ENCODE measurements around the gene BMERB1.

Gene BMERB1

DNA sequence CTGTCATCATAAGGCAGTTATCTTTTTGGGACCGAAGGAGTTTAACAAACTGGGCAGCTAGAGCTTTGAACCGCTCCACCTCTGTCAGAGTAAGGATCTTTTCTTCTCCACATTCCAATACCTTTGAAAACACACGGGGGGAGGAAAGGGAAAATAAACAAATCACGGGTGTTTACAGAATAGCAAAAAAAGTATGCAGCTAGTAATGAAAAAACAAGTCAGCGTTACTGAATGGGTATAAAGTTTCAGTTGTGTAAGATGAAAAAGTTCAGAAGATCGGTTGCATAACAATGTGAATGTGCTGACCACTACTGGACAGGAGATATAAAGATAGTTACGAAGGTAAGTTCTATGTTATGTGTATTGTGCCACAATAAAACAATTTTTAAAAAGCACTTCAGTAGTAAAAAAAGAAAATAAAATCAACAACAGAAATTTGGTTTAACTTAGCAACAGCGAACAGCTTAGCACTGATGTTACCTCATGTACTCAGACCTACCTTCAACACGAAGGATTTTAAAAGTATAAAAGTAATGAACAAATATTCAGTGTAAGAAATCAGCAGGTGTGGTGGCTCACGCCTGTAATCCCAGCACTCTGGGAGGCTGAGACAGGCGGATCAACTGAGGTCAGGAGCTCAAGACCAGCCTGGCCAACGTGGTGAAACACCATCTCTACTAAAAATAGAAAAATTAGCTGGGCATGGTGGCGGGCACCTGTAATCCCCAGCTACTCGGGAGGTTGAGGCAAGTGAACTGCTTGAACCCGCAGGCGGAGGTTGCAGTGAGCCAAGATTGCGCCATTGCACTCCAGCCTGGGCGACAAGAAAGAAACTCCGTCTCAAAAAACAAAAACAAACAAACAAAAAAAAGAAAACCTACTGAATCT lies 174.3 kb downstream of the BMERB1 start:
- POLR2A ChIA-PET: no interaction called here
- no peak for DNase-seq (ENCODE audit: extremely low spot score)
- CTCF ChIA-PET: interaction anchor here (0.8 kb wide), 1 partner anchor 10 kb away, joined by 3 read pairs; no protein-coding TSS in a partner anchor
- TF ChIP-seq, protein P1, sequence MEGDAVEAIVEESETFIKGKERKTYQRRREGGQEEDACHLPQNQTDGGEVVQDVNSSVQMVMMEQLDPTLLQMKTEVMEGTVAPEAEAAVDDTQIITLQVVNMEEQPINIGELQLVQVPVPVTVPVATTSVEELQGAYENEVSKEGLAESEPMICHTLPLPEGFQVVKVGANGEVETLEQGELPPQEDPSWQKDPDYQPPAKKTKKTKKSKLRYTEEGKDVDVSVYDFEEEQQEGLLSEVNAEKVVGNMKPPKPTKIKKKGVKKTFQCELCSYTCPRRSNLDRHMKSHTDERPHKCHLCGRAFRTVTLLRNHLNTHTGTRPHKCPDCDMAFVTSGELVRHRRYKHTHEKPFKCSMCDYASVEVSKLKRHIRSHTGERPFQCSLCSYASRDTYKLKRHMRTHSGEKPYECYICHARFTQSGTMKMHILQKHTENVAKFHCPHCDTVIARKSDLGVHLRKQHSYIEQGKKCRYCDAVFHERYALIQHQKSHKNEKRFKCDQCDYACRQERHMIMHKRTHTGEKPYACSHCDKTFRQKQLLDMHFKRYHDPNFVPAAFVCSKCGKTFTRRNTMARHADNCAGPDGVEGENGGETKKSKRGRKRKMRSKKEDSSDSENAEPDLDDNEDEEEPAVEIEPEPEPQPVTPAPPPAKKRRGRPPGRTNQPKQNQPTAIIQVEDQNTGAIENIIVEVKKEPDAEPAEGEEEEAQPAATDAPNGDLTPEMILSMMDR (IDR thresholded peaks at IDR 0.05; ENCODE audit: control extremely low read depth, extremely low read depth, low read depth, missing control alignments): no peak

DNA sequence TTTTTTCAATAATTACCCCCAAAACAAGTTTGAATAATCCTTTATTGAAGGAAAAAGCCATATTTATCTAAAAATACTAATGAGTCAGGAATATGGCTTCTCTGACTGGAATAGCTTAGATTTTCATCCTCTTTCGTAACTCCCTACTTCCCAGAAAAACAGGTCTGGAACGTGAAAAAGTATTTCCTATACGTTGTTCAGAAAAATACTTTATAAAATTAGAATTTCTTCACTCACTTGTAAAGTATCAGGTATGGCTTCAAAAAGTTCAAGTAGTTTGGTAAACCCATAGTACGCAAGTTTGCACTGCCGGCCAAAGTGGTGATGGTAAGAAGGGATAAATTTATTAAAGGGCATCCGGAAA lies 174.9 kb downstream of the BMERB1 start:
- TF ChIP-seq, protein P1 (IDR thresholded peaks at IDR 0.05; ENCODE audit: control extremely low read depth, extremely low read depth, low read depth, missing control alignments): no peak
- CTCF ChIA-PET: interaction anchor here (0.8 kb wide), 1 partner anchor 10 kb away, joined by 3 read pairs; no protein-coding TSS in a partner anchor
- POLR2A ChIA-PET: no interaction called here
- no peak for DNase-seq (ENCODE audit: extremely low spot score)

DNA sequence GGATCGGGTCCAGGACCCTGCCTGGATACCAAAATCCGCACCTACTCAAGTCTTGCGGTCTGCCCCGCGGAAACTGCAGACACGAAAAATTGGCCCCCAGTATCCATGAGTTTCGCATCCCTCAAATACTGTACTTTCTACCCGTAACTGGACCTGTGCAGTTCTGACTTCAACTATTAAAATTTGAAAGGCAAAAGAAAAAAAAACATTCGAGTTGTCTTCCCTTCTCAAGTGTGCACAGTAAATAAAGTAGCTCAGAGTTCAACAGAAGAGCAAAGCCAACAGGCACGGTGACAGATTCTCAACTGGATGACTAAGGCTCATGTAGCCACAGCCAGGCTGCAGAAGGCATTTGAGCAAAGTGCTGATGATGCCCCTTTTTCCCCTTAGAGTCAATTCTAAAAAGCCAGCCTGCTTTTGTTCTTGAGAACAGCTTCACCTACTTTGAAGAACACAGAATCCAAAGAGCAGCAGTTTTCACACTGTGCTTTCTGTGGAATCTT lies 176.0 kb downstream of the BMERB1 start:
- no peak for DNase-seq (ENCODE audit: extremely low spot score)
- ChIA-PET POLR2A (no interaction called here), CTCF (no interaction called here)
- TF ChIP-seq, protein P1 (IDR thresholded peaks at IDR 0.05; ENCODE audit: control extremely low read depth, extremely low read depth, low read depth, missing control alignments): no peak

DNA sequence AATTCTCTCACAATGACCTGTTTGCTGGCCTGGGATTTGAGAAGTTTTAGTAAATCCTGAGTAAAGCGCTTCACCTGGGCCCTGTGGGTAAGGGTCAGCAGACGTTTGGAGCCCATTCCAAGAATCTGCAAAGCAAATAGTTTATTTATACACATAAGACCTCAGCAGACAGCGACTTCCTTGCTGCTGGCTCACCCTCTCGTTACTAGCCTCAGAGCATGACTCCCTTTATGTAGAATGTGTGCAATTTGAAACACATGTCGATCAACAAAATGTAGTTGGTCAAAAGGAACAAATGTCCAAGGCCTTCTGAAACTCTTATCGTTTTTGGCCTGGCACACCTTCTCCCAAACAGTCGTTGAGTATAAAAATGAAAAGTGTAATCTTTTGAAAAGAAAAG lies 177.2 kb downstream of the BMERB1 start:
- ChIA-PET POLR2A (no interaction called here), CTCF (interaction anchor here (1.3 kb wide), 1 partner anchor 26 kb away, joined by 3 read pairs; no protein-coding TSS in a partner anchor)
- TF ChIP-seq, protein P1 (IDR thresholded peaks at IDR 0.05; ENCODE audit: control extremely low read depth, extremely low read depth, low read depth, missing control alignments): no peak
- no peak for DNase-seq (ENCODE audit: extremely low spot score)

DNA sequence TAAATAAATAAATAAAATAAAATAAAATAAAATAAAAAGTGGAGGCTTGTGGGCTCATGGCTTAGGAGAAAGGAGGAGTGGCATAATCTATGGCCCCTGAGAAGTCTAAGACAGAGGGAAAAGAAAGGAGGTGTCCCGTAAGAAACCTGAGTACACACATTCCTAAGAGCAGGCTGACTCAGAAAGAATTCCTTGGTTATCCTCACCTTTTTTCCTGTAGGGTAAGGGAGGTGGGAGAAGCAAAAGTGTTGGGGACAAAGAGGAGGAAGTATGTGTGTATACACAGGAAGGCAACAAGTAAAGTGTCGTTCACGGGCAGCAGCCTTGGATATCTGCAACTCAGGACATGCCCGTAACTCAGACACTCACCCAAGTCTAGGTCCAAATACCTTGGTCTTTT lies 179.3 kb downstream of the BMERB1 start:
- TF ChIP-seq, protein P1 (IDR thresholded peaks at IDR 0.05; ENCODE audit: control extremely low read depth, extremely low read depth, low read depth, missing control alignments): no peak
- DNase-seq (ENCODE audit: extremely low spot score): no peak
- ChIA-PET CTCF (no interaction called here), POLR2A (no interaction called here)

DNA sequence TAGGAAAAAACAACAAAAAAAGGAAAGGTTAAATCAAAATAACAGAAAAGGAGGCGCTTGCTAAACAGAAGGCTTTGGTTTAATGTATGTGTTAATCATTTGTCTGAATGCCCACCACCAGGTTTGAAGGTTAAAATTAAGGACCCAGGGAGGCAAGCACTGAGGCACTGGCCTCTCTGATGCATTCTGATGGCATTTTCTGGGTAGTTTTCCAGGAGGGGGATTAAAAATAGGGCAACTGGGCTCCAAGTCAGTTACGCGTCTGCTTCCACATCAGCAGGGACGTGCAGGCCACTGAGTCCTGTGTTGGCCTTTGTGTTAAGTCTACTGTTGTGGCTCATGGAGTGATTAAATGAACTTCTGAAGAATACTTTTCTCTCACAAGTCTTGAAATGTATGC lies 181.6 kb downstream of the BMERB1 start:
- no peak for DNase-seq (ENCODE audit: extremely low spot score)
- TF ChIP-seq, protein P1 (IDR thresholded peaks at IDR 0.05; ENCODE audit: control extremely low read depth, extremely low read depth, low read depth, missing control alignments): no peak
- POLR2A ChIA-PET: no interaction called here
- CTCF ChIA-PET: no interaction called here

All from GM10248 (cell line).